ENCODE measurements around the gene IRAK4.
A peak's percentile ranks its signal among the peaks of the same experiment; 100 is the strongest.
"Not testable (repeated sequence)": the region's sequence is repeated elsewhere in the genome, so short reads cannot be mapped to it uniquely, and the experiment has no call there.

IRAK4 gene

GRCh38 chr12:43758728-43759563 lies at the start of gene IRAK4, which contains the start of gene PUS7L:
Gene IRAK4, plus strand, starts transcription at chr12:43758951. Its CDS starts 9,161 bp downstream, at chr12:43768112.
Gene PUS7L, minus strand, starts transcription at chr12:43758790. Its CDS starts 3,545 bp downstream, at chr12:43755245.
- peak; percentile 92 for DNase-seq

- no peak for DNase-seq
Observed at GRCh38 chr12:43711348-43711747, 47.4 kb upstream of the IRAK4 start.

- no peak for DNase-seq
Observed at GRCh38 chr12:43722621-43723020, 36.1 kb upstream of the IRAK4 start.

- DNase-seq: no peak
Observed at GRCh38 chr12:43723134-43723533, 35.6 kb upstream of the IRAK4 start.

GRCh38 chr12:43728117-43728516 lies 30.6 kb upstream of the IRAK4 start:
- no peak for DNase-seq

- no peak for DNase-seq
Observed at GRCh38 chr12:43728698-43729097, 30.1 kb upstream of the IRAK4 start.

- DNase-seq: no peak
Observed at GRCh38 chr12:43730283-43730682, 28.5 kb upstream of the IRAK4 start.

GRCh38 chr12:43733687-43734086 lies 25.1 kb upstream of the IRAK4 start:
- no peak for DNase-seq

GRCh38 chr12:43736927-43737440 lies 21.8 kb upstream of the IRAK4 start:
- DNase-seq: no peak

- DNase-seq: no peak
Observed at GRCh38 chr12:43737646-43738045, 21.1 kb upstream of the IRAK4 start.

GRCh38 chr12:43740511-43741100 lies 18.1 kb upstream of the IRAK4 start:
- no peak for DNase-seq

- DNase-seq: no peak
Observed at GRCh38 chr12:43742106-43742505, 16.6 kb upstream of the IRAK4 start.

- DNase-seq: no peak
Observed at GRCh38 chr12:43744826-43745225, 13.9 kb upstream of the IRAK4 start.

- DNase-seq: no peak
Observed at GRCh38 chr12:43749016-43749415, 9.7 kb upstream of the IRAK4 start.

- no peak for DNase-seq
Observed at GRCh38 chr12:43750814-43751213, 7.9 kb upstream of the IRAK4 start.

GRCh38 chr12:43751360-43751759 lies 7.4 kb upstream of the IRAK4 start:
- DNase-seq: not testable (repeated sequence)

GRCh38 chr12:43754015-43754414 lies 4.7 kb upstream of the IRAK4 start:
- DNase-seq: no peak

- no peak for DNase-seq
Observed at GRCh38 chr12:43758247-43758727, 464 bp upstream of the IRAK4 start.

GRCh38 chr12:43760396-43760795 lies 1.6 kb downstream of the IRAK4 start:
- DNase-seq: no peak

- no peak for DNase-seq
Observed at GRCh38 chr12:43761500-43761899, 2.7 kb downstream of the IRAK4 start.

- no peak for DNase-seq
Observed at GRCh38 chr12:43762596-43762995, 3.8 kb downstream of the IRAK4 start.

GRCh38 chr12:43763769-43764168 lies 5.0 kb downstream of the IRAK4 start:
- DNase-seq: no peak

GRCh38 chr12:43764528-43764927 lies 5.8 kb downstream of the IRAK4 start:
- DNase-seq: no peak

GRCh38 chr12:43766291-43766690 lies 7.5 kb downstream of the IRAK4 start:
- no peak for DNase-seq
